Astrocyte of the cerebellum (primary cell): ENCODE measurements around the gene RCVRN.

Experiments
- DNase-seq: peaks from one replicate; pipeline ENCODE4 v3.0.0-alpha.2; 2011; ENCODE audit warnings: low read depth
- H3K4me3 ChIP-seq: 2 replicates; pipeline ENCODE4 v1.5.1; 2011; ENCODE audit warnings: mild to moderate bottlenecking, low read depth, low read length, moderate library complexity
- in situ Hi-C: cut with HindIII; loops from 2 replicates; pipeline ENCODE4 v1.10.0; 2017; ENCODE audit warnings: low sequenced_read_pairs
- TF ChIP-seq, protein P1 (sequence below): IDR thresholded peaks from 2 replicates; pipeline ENCODE4 v1.5.1; 2012; ENCODE audit warnings: low read length, low read depth, moderate library complexity, mild to moderate bottlenecking; ENCODE audit errors: missing control alignments

RCVRN gene

DNA sequence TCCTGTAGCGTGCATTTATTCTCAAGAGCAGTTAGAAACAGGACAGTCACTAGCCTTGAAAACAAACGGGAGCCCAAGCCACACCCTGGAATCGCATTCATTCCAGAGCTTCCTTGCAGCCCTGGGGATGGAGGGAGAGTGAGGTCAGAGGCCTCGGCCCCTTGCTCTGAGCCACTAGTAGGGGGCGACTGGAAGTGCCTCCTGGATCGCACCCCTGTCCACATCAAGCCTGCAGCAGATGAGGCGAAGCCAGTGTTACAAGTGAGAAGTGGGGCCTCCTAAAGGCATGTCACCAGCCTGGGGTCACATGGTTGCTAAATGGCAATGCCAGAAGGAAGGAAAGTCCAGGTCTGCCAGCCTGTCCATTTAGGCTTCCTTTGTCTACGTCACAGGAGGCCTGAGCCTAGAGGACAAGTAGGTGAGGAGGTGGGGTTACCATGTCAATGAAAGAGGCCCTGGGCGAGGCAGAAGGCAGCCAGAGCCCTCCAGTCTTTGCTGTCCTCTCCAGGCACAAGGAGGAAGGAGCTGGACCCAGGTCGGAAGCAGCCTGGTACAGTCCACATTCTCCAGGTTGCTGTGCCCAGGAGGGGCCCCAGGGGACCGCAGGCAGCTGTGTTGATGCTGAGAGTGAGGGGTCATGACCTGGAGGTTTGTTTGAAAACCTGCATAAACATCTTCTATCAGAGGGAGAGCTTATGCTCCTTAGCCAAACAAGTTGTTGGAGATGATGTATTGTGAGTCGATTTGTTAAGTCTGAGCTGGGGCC lies 3.0 kb upstream of the RCVRN start:
- TF ChIP-seq, protein P1, sequence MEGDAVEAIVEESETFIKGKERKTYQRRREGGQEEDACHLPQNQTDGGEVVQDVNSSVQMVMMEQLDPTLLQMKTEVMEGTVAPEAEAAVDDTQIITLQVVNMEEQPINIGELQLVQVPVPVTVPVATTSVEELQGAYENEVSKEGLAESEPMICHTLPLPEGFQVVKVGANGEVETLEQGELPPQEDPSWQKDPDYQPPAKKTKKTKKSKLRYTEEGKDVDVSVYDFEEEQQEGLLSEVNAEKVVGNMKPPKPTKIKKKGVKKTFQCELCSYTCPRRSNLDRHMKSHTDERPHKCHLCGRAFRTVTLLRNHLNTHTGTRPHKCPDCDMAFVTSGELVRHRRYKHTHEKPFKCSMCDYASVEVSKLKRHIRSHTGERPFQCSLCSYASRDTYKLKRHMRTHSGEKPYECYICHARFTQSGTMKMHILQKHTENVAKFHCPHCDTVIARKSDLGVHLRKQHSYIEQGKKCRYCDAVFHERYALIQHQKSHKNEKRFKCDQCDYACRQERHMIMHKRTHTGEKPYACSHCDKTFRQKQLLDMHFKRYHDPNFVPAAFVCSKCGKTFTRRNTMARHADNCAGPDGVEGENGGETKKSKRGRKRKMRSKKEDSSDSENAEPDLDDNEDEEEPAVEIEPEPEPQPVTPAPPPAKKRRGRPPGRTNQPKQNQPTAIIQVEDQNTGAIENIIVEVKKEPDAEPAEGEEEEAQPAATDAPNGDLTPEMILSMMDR: no peak
- DNase-seq: no peak
- H3K4me3 ChIP-seq: no peak overlapping the region
- in situ Hi-C loops: no loop called here

DNA sequence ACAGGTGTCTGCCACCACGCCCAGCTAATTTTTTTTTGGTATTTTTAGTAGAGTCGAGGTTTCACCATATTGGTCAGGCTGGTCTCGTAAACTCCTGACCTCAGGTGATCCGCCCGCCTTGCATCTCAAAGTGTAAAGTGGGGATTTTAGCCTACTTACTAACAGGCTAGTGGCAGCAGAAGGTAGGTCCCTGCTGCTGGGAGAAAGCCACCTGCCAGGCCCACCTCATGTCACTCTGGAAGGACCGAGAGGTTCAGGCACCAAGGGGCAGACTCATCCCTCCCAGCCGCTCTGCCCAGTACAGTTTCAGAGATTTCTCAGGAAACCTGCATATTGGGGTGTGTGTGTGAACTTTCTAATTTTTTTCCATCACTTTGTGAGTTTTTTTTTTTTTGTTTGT lies 2.1 kb upstream of the RCVRN start:
- no peak overlapping the region for H3K4me3 ChIP-seq
- in situ Hi-C loops: no loop called here
- TF ChIP-seq, protein P1: no peak
- no peak for DNase-seq

DNA sequence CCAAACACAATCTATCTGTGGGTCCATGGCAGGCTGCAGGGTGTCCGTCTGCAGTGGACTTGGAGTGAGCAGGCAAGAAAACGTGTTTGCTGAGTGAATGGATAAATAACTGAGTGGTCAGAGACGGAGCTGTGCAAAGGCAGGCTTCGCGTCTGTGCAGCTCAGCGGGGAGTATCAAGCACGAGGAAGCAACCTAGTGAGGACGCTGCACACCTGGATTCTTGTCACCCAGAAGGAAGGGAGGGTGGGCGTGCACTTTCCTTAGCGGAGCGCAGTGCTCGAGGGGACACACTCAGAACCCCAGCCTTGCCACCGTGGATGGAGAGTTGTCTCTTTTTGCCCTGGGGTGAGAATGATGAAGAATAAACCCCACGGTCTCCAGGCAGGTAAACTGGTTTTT lies 1.5 kb upstream of the RCVRN start:
- TF ChIP-seq, protein P1: no peak
- DNase-seq: no peak
- H3K4me3 ChIP-seq: no peak overlapping the region
- in situ Hi-C loops: no loop called here

DNA sequence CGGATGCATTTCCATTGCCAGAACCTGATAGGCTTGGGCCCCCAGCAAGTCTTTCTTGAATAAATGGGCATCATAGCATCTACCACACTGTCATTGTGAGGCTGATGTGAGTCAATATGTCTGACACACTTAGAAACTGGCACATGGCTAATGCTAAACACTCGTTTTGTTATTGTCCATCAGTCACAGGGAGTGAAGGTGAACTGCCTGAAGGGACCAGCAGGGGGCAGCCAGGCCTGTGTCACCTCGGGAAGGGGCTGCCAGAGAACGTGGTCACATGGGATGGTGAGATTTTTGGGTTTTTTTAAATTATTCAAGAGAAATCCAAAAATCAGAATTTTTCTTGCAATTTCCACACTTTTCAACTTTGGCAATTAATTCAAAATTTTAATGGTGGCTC lies 831 bp upstream of the RCVRN start:
- in situ Hi-C loops: no loop called here
- H3K4me3 ChIP-seq: no peak overlapping the region
- TF ChIP-seq, protein P1: peak; percentile 52
- no peak for DNase-seq

DNA sequence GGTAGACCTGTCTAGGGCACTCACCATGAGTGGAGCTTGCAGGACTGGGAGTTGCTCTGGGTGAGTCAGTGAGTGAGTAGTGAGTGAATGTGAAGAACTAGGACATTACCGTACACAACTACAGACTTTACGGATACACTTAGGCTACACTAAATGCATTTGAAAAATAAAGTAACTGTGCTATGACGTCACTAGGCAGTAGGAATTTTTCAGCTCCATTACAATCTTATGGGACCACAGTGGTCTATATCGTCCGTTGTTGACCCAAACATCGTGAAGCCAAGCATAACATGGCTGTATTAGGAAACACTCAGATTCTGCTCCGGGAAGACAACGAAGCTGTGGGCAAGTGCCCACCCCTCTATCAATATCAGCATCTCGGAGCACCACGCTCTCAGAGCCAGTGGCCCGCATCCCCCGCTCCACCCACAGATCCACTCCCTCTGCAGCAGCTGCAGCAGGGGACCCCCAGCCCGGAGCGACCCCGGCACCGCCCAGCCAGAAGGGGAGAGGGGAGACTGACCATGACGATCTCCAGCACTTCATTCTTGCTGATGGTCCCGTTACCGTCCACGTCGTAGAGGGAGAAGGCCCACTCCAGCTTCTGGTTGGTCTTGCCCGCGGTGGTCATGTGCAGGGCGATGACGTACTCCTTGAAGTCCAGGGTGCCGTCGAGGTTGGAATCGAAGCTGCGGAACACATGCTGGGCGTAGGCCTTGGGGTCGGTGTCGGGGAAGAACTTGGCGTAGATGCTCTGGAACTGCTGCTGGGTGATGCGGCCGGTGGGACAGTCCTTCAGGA lies 594 bp downstream of the RCVRN start:
- TF ChIP-seq, protein P1: no peak
- DNase-seq: no peak
- in situ Hi-C loops: no loop called here
- H3K4me3 ChIP-seq: no peak overlapping the region

DNA sequence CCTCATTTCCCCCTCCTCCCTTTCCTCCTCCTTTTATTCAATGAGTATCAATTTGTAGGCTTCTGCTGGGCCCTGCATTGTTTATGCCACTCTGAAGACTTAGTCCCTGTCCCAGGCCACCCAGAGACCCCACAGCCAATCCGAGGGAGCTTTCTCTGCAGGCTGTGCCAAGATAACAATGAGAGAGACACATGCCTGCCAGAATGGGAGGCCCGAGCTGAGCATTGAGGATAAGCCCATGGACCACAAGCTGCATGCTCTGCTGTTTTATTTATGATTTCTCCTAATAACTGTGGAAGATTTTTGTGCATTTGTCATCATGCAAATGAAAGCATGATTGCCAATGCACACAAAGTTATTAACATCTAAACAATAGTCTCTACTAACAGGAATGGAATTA lies 3.0 kb downstream of the RCVRN start:
- TF ChIP-seq, protein P1: no peak
- DNase-seq: peak; percentile 42
- in situ Hi-C loops: no loop called here
- H3K4me3 ChIP-seq: no peak overlapping the region
